Activated naive CD4-positive, alpha-beta T cell treated with anti-CD3 and anti-CD28 coated beads, Interleukin-2, amount 10 ng/mL, durations not matched to agents 7 days and 5 days (primary cell): ENCODE measurements around the gene GALNT14.
A peak's percentile ranks its signal among the peaks of the same experiment; 100 is the strongest.

Experiments
- CTCF ChIA-PET: fragments of 350-600 bp; sonication (Branson Sonifier 250); formaldehyde crosslinking; loops from one replicate; lab custom pipeline; 2021; ENCODE audit warnings: antibody characterized with exemption; lab: Charles Lee
- DNase-seq: peaks from one replicate; pipeline ENCODE4 v3.0.0-alpha.2; 2020
- H3K27ac Mint-ChIP-seq: one replicate; pipeline ENCODE4 v1.8.0; 2021; ENCODE audit warnings: mild to moderate bottlenecking, moderate library complexity, mixed read lengths
- H3K27me3 Mint-ChIP-seq: one replicate; pipeline ENCODE4 v1.8.0; 2021; ENCODE audit warnings: mild to moderate bottlenecking, mixed read lengths
- H3K36me3 Mint-ChIP-seq: one replicate; pipeline ENCODE4 v1.8.0; 2021; ENCODE audit warnings: mixed read lengths
- H3K4me1 Mint-ChIP-seq: one replicate; pipeline ENCODE4 v1.8.0; 2021; ENCODE audit warnings: mixed read lengths
- H3K4me3 Mint-ChIP-seq: one replicate; pipeline ENCODE4 v1.8.0; 2021; ENCODE audit warnings: mild to moderate bottlenecking, moderate library complexity, mixed read lengths
- H3K9me3 Mint-ChIP-seq: one replicate; pipeline ENCODE4 v1.8.0; 2021; ENCODE audit warnings: mixed read lengths

GALNT14 gene

DNA sequence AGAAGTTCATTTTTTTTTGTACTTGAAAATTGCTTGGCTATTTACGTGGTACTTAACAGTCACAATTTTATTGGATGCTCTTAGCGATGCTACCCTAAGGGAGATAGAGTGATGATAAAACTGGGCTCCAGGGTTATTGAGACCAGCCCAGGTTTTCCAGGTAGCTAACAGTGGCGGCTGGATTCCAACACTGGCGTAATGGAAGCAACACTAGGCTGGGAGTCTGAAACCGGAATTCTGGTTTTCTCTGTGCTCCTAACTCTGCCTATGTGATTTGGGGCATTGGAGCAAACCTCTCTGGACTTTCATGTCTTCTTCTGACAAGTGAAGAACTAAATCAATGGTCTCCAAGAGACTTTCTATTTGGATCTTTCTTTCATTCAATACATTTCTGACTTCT is 9.4 kb upstream of the GALNT14 start:
- no peaks in the 10 kb centered on the region for H3K9me3 Mint-ChIP-seq
- no peak overlapping the region for H3K27ac Mint-ChIP-seq
- no peak for DNase-seq
- CTCF ChIA-PET, result interaction anchor here (1.8 kb wide), 1 partner anchor 22 kb away, joined by 4 read pairs; no protein-coding TSS in a partner anchor
- no peaks in the 10 kb centered on the region for H3K4me1 Mint-ChIP-seq
- H3K36me3 Mint-ChIP-seq, result no peaks in the 10 kb centered on the region
- H3K27me3 Mint-ChIP-seq, result peaks cover 25% of the 10 kb centered on the region
- H3K4me3 Mint-ChIP-seq, result no peak overlapping the region

DNA sequence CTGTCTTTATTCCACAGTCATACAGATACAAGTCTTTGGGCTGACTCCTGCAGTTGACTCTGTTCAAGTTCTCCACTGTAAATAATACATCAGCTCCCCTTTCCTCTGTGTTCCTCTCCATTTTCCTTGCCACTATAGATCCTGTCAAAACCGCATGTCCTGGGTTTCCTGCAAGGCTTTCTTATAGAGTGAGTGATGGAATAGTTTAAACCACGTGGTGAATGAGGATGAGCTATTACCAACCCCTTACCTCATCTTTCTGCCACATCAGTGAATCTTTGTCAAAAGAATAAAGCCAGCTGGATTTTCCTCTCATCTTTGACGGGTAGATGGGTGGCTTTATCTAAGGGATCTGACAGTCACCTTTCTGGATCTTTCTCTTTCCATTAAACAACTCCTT is 3.9 kb upstream of the GALNT14 start:
- no peaks in the 10 kb centered on the region for H3K36me3 Mint-ChIP-seq
- H3K27ac Mint-ChIP-seq, result no peak overlapping the region
- peaks cover 61% of the 10 kb centered on the region for H3K27me3 Mint-ChIP-seq
- H3K4me3 Mint-ChIP-seq, result no peak overlapping the region
- H3K9me3 Mint-ChIP-seq, result no peaks in the 10 kb centered on the region
- peaks cover 4% of the 10 kb centered on the region for H3K4me1 Mint-ChIP-seq
- no peak for DNase-seq
- CTCF ChIA-PET, result interaction anchor here (1.0 to 1.4 kb wide), 2 partner anchors 28 to 977 kb away, joined by 3 read pairs; no protein-coding TSS in a partner anchor

DNA sequence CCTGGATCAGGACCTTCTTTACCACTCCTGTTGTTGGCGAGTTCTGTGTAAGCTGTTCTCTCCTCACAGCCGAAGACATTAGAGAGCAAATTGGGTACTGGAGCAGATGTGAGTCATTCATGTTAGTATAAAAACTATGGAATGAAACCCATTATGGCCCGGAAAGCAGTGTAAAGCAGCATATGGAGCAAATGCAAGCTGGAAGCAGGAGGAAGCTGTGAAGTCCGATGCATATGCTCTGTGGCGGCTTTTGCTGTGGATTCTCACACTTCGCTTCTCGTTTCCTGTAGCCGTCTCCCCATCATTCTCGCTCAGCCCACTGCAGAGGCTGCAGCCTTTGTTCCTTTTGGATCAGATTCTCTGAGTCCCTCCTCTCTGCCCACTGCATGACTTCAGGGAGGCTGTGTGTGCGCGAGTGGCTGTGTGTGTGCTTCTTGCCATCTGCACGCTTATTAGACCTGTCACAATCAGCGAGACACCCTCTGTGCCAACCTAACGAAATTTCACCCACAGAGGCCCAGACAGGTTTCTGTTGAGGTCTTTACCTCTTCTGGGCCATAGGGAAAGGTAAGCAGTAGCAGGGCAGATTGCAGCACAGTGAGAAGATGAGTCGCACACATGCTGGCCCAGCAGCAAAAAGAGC is 3.3 kb upstream of the GALNT14 start:
- CTCF ChIA-PET, result interaction anchor here (1.0 to 1.4 kb wide), 4 partner anchors 26 to 977 kb away, joined by 3 read pairs; no protein-coding TSS in a partner anchor
- no peak for DNase-seq

DNA sequence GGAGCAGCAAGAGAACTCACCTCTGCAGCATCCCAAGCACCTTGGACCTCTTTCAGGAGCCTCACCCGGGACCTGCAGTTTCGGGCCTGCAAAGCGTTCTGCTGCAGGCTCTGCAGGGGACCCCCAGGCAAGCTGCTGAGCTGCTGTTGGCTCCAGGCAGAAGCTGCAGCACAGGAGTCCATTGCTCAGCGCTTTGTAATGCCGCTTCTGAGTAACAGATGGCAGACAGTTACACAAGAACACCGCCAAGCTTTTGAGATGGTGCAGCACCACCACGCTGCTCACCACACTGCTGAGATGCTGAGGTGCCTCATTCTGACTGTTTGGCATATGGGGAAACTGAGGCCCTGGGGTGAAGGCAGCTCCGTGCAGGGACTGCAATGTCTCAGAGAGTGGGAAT is 1.9 kb upstream of the GALNT14 start:
- Mint-ChIP-seq H3K4me1 (peaks cover 9% of the 10 kb centered on the region), H3K36me3 (no peaks in the 10 kb centered on the region), H3K9me3 (no peaks in the 10 kb centered on the region), H3K4me3 (no peak overlapping the region), H3K27me3 (peaks cover 80% of the 10 kb centered on the region), H3K27ac (no peak overlapping the region)
- CTCF ChIA-PET, result interaction anchor here (1.0 to 4.3 kb wide), 4 partner anchors 28 to 975 kb away, joined by 3 to 18 read pairs (median 4); no protein-coding TSS in a partner anchor
- DNase-seq, result no peak

More for the DNA sequence above, 3.3 kb upstream of the GALNT14 start:
- Mint-ChIP-seq H3K4me3 (no peak overlapping the region), H3K27ac (no peak overlapping the region), H3K9me3 (no peaks in the 10 kb centered on the region), H3K36me3 (no peaks in the 10 kb centered on the region), H3K27me3 (peaks cover 66% of the 10 kb centered on the region), H3K4me1 (peaks cover 9% of the 10 kb centered on the region)

DNA sequence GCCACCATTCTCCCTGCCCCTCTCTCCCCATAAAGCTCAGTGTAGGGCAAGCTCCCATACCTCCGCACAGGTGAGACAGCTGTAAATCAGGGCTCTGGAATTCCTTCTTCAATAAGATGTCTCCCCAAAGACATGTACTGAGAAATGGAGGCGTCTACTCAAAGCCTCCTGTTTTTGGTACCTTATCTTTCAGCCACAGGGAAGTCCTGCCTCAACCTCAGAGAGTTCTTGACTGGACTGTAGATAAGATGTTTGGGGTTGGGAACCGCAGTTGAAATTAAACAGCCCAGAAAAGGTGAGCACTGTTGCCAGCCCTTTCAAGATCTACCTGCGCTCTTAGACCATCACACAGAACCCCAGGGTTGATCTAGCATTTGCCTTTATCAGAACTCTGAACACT is 1.4 kb upstream of the GALNT14 start:
- no peak overlapping the region for H3K27ac Mint-ChIP-seq
- peaks cover 85% of the 10 kb centered on the region for H3K27me3 Mint-ChIP-seq
- CTCF ChIA-PET, result interaction anchor here (1.3 to 4.3 kb wide), 2 partner anchors 31 to 975 kb away, joined by 6 to 18 read pairs; no protein-coding TSS in a partner anchor
- no peaks in the 10 kb centered on the region for H3K9me3 Mint-ChIP-seq
- peaks cover 9% of the 10 kb centered on the region for H3K4me1 Mint-ChIP-seq
- no peak for DNase-seq
- H3K4me3 Mint-ChIP-seq, result no peak overlapping the region
- no peaks in the 10 kb centered on the region for H3K36me3 Mint-ChIP-seq

DNA sequence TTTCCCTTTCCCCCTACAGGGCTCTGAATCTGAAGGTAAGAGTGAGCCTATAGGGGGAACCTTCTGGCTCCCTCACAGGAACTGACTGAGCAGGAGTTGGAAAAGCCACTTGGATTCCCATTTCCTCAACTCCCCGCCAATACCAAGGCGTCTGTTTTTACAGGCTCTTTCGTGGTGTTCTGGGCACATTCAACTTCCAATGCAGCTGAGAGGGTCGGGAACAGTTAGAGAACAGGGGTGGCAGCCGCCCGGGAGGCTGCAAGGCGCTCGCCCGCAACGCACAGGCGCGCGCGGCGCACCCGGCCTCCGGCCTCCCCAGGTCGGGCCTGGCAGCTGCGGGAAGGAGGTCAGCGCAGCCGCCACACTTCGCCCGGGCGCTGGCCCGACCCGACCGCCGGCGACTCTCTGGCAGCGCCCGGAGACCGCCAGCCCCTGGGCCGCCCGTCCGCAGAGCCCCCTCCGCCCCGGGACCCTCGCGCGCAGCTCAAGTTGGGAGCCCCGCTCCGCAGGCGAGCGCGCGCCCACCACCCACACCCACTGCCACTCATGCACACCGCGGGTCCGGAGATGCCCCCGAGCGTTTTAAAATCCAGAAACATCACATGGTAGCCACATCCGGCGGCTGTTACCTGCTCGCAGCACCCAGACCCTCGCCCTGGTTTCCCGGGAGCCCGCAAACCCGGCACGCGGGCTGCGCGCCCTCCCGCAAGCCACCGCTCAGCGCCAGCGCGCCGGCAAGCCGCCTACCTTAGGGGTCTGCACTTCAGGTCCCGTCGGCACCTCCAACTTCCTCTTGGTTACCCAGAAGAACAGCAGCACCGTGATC is 816 bp downstream of the GALNT14 start:
- Mint-ChIP-seq H3K36me3 (no peaks in the 10 kb centered on the region), H3K4me3 (peak overlapping the region; percentile 43), H3K27me3 (peaks cover 79% of the 10 kb centered on the region), H3K27ac (no peak overlapping the region), H3K4me1 (peaks cover 9% of the 10 kb centered on the region), H3K9me3 (no peaks in the 10 kb centered on the region)
- peak; percentile 24 for DNase-seq
- CTCF ChIA-PET, result interaction anchor here (4.3 kb wide), 1 partner anchor 33 kb away, joined by 18 read pairs; no protein-coding TSS in a partner anchor

DNA sequence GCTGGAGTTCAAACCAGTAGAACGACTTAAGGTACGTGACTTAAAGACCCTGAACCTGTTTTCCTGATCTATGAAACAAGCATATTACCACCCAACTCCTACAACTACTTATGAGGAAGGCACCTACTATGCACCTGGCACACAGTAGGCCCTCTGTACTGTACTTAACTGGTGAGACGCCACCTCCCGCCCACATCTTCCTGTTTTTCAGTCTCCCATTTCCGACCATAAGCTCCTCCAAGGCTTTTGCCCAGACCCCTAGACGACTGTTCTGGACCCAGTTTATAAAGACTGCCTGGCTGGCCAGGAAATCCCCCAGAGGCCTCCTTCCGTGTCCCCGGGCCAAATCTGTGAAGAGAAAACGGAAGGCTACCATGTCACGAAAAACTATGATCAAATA is 1.5 kb downstream of the GALNT14 start:
- H3K4me3 Mint-ChIP-seq, result peak overlapping the region; percentile 14
- H3K27me3 Mint-ChIP-seq, result peaks cover 80% of the 10 kb centered on the region
- H3K9me3 Mint-ChIP-seq, result no peaks in the 10 kb centered on the region
- DNase-seq, result no peak
- H3K27ac Mint-ChIP-seq, result no peak overlapping the region
- CTCF ChIA-PET, result interaction anchor here (4.3 kb wide), 1 partner anchor 34 kb away, joined by 18 read pairs; no protein-coding TSS in a partner anchor
- peaks cover 9% of the 10 kb centered on the region for H3K4me1 Mint-ChIP-seq
- H3K36me3 Mint-ChIP-seq, result no peaks in the 10 kb centered on the region

DNA sequence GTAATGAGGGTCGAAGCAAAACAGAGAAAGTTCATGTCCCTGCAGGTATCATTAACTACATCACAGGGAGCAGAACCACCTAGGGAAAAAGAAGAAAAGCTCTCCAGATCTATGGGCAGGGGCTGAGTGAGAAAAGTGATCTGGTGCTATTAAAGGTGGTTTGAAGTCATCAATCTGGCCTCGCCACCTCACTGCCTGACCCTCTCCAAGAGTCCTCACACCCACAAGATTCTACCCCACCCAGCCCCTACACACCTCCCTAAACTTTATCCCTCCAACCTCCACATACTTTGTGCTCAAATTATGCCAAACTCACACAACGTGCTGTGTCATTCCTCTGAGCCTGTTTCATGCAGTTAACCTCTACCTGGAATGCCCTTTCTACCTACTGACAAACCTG is 2.2 kb downstream of the GALNT14 start:
- Mint-ChIP-seq H3K4me3 (no peak overlapping the region), H3K27ac (no peak overlapping the region), H3K36me3 (no peaks in the 10 kb centered on the region), H3K9me3 (no peaks in the 10 kb centered on the region), H3K27me3 (peaks cover 79% of the 10 kb centered on the region), H3K4me1 (peaks cover 9% of the 10 kb centered on the region)
- CTCF ChIA-PET, result no interaction called here
- DNase-seq, result no peak

DNA sequence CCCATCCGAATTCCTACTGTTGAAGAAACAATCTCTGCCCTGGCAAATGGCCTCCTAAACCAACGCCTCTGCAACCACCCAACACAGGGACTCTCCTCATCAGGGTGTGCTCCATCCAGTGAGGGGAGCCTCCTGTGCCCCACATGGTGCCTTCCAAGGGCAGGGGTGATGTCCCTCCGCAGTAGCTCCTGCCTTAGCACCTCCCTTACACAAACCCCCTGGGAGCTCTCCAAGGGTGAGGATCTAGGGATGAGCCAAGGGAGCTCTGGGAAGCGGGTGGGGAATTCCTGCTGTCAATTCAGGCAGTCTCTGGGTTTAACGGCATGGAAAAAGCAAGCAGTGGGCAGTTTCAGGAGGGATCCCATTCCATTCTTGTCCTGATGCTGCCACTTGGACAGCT is 3.8 kb downstream of the GALNT14 start:
- H3K4me3 Mint-ChIP-seq, result no peak overlapping the region
- no peak overlapping the region for H3K27ac Mint-ChIP-seq
- DNase-seq, result no peak
- H3K9me3 Mint-ChIP-seq, result no peaks in the 10 kb centered on the region
- H3K36me3 Mint-ChIP-seq, result no peaks in the 10 kb centered on the region
- peaks cover 9% of the 10 kb centered on the region for H3K4me1 Mint-ChIP-seq
- CTCF ChIA-PET, result interaction anchor here (1.2 kb wide), 1 partner anchor 199 kb away, joined by 3 read pairs; no protein-coding TSS in a partner anchor
- peaks cover 75% of the 10 kb centered on the region for H3K27me3 Mint-ChIP-seq

DNA sequence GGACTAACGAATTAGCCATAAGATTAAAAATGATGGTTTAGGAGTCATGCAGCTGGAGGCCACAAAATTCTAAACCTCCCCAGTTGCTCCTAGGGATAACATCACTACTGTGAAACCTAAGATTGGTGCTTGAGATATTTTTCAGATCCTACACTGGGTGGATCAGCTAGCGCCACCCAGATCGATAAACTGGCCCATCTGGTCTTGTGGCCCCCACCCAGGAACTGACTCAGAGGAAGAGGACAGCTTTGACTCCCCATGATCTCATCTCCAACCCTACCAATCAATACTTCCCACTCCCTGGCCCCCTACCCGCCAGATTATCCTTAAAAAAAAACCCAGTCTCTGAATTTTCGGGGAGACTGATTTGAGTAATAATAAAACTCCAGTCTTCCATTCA is 5.5 kb downstream of the GALNT14 start:
- H3K27me3 Mint-ChIP-seq, result peaks cover 58% of the 10 kb centered on the region

DNA sequence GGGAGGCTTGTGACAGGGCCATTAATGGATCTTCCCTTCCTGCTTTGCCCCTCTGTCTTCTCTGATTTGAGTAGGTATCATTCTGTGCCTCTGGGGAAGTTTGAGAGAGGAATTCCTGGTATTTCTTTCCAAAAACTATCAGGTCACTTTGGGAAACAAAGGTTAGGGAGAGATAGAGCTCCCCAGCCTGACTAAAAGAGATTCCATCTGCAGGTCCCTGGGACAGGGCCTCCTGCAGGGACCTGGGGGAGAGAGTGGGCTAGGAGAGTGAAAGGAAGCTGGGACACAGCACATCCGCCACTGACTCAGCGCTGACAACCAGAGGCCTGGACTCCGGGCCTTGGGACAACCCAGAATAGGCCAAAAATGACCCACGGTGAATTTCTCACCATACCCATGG is 6.4 kb downstream of the GALNT14 start:
- DNase-seq, result no peak
- CTCF ChIA-PET, result no interaction called here
- no peak overlapping the region for H3K4me3 Mint-ChIP-seq

More for the DNA sequence above, 5.5 kb downstream of the GALNT14 start:
- peaks cover 8% of the 10 kb centered on the region for H3K4me1 Mint-ChIP-seq
- CTCF ChIA-PET, result no interaction called here
- H3K36me3 Mint-ChIP-seq, result no peaks in the 10 kb centered on the region
- DNase-seq, result no peak
- no peaks in the 10 kb centered on the region for H3K9me3 Mint-ChIP-seq
- H3K27ac Mint-ChIP-seq, result no peak overlapping the region
- no peak overlapping the region for H3K4me3 Mint-ChIP-seq

DNA sequence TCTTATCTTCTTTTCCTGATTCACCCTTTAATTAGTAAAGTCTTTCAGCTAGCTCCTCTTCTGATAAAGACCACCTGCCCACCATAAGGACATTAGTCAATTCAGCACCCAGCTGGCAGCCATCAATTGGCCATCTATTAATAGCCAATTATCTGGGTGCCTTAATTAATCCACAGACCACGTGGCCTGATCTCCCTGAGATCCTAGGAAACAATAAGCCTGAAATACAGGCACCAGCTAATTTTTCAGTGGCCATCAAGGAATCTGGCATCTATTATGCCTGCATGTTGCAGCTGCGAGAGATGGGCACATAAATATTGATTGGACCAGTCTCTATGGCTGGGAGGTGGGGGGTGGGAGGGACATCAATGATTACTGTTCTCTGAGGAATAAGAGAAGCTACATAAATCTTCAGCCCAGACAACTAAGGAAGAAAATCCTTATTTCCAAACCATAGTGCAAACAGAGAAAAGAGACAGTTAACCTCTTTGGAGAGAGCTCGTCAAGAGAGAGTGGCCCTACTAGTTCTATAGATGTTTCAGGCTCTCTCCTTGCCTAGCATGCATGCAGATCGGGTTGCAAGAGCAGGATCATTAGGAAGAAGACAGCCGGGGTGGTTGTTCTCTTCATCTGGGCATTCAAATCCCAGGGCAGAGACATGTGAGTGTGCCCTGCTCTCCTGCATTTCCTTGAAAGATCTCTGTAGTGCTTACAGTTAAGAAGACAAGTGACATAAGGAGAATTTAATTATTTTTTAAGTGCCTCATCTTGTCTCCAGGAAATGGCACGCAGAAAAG is 8.7 kb downstream of the GALNT14 start:
- CTCF ChIA-PET, result interaction anchor here (1.0 to 1.1 kb wide), 2 partner anchors 11 to 15 kb away, joined by 3 to 4 read pairs; no protein-coding TSS in a partner anchor
- no peaks in the 10 kb centered on the region for H3K9me3 Mint-ChIP-seq
- no peak overlapping the region for H3K4me3 Mint-ChIP-seq
- H3K27me3 Mint-ChIP-seq, result peaks cover 26% of the 10 kb centered on the region
- no peak for DNase-seq
- H3K27ac Mint-ChIP-seq, result no peak overlapping the region
- no peaks in the 10 kb centered on the region for H3K4me1 Mint-ChIP-seq
- H3K36me3 Mint-ChIP-seq, result no peaks in the 10 kb centered on the region

More for the DNA sequence above, 6.4 kb downstream of the GALNT14 start:
- Mint-ChIP-seq H3K27me3 (peaks cover 49% of the 10 kb centered on the region), H3K27ac (no peak overlapping the region), H3K9me3 (no peaks in the 10 kb centered on the region), H3K36me3 (no peaks in the 10 kb centered on the region), H3K4me1 (peaks cover 3% of the 10 kb centered on the region)

DNA sequence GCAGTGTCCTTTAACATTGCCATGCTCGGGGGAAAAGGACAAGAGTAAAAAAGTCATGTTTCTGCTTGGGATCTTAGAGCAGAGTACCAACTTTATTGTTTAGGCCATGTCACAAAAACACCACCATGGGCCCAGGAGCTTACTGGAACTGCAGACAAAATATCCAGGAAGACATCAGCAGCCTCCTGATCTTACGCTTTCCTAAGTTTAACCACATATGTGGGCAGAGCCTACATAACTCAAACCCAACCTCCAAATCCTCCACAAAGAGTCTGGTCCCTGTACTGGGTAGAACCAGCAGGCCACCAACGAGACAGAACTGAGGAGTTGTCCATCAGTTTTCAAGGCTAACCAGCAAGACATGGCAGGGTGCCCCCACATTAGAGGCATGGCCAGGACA is 10.3 kb downstream of the GALNT14 start:
- DNase-seq, result no peak
- CTCF ChIA-PET, result no interaction called here
- Mint-ChIP-seq H3K4me3 (no peak overlapping the region), H3K36me3 (no peaks in the 10 kb centered on the region), H3K27ac (no peak overlapping the region), H3K9me3 (no peaks in the 10 kb centered on the region), H3K4me1 (no peaks in the 10 kb centered on the region), H3K27me3 (peaks cover 21% of the 10 kb centered on the region)
